NCI-H446 treated with DMSO at 0.1 percent for 48 hours (cell line): Measurements from ENCODE around the gene KIAA0319L.

Experiments used
- DNase-seq: peaks from one replicate; lab custom pipeline; 2025; lab: John Stamatoyannopoulos, UW

The KIAA0319L gene

DNA sequence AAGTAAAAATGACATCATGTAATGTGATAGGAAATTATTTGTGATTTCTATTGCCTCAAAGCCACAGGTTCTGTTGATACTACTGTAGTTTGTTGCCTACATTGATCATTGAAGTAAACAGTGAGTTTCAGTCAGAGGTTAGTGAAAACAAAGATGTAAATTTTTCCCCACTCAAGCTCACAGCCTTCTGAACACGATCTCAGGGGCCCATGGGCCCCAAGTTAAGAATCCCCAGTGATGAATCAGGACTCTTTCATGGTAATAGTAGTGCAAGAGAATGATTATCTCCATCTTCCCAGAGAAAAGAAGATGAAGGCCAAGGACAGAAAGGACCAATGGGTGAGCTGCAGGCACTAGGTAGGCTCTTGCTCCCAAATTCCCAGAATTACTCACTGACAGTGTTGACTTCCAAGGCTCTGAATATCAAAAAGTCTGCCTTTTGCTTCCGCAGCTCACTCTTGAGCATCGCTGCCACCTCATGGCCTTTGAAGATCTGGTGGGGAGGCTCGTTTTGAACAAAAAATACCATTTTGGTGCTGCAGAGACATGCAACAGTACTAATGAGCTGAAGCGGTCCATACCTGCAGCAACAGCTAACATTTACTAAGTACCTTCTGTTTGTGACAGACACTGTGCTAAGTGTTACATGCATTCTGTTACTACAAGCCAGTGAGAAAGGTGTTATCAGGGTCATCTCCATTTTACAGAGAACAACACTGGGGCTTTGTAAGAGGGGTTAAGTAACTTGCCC is 113.3 kb downstream of the KIAA0319L start:
- DNase-seq, result no peak

DNA sequence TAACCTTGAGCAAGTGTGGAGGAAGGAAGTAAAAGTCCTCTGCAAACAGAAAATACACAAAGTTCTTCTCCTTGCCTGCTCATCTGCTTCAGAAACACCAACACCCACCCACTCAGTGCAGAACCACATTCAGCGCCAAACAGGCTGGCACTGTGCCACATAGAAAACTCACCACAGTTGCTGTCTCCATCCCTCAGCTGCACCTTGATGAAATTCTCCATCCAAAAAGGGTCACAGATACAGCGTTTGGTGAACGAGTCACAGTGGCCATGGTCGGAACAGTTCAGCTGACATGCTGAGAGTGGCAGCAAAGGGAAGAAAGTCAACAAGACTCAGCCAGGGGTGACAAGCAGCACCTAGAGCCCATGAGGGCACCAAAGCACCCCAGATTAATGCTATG is 114.5 kb downstream of the KIAA0319L start:
- no peak for DNase-seq

DNA sequence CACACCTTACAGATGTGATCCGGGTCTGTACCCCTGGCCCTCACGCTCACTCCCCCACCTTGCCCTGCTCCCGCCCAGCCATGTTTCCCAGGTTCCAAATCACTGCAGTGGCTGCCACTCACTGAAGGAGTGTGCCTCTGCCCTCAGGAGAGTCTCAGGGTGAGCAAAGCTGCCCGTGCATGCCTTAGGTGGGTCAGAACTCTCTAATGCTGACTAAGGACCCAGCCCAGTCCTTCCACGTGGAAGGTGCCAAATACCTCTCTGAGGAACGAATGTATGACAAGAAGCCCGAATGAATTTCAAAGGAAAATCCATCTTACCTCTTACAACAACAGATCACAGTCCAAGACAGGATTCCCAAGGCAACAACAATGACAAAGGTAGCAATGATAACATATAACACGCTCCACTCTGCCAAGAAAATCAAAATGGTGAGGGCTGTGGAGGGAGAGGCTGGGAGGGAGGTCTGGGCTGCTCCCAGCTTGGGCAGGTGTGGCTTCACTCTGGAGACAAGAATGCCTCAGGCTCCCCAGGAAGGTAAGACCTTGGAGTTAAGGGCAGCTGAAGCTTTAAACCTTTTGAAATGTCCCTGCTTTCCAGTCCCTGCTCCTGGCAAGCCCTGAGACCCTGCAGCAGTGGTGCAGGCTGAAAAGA is 115.2 kb downstream of the KIAA0319L start:
- no peak for DNase-seq

DNA sequence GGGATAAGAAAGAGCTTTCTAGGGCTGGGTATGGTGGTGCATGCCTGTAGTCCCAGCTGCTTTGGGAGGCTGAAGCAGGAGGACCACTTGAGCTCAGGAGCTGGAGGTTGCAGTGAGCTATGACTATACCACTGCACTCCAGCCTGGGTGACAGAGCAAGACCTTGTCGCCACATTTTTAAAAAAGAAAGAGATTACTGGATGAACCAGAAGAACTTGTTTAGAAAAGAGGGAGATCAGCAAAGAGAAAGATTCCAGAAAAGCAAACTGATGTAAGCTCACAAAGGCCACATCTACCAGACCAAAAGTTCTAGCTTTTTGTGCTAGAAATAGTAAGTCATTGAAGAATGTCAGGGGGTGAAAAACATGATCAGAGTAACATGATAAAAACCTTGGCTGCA is 117.6 kb downstream of the KIAA0319L start:
- DNase-seq, result no peak

DNA sequence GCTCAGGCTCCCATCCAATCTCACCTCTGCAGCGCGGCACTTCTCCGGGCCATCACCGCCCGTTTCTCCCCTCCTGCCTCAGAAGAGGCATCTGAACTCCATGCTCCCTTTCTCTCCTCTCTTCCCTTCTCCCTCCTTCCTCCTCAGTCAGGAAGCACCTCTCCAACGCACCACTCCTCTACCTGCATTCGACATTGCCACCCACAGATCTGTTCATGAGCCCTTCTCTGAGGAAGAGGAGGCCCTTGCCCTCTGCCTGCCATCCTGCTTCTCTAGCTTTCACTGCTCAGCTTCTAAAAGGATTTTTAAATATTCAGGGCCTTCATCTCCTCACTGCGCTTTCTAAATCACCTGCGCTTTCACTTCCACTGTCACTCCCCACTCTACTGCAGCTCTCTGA is 120.0 kb downstream of the KIAA0319L start:
- DNase-seq, result no peak

DNA sequence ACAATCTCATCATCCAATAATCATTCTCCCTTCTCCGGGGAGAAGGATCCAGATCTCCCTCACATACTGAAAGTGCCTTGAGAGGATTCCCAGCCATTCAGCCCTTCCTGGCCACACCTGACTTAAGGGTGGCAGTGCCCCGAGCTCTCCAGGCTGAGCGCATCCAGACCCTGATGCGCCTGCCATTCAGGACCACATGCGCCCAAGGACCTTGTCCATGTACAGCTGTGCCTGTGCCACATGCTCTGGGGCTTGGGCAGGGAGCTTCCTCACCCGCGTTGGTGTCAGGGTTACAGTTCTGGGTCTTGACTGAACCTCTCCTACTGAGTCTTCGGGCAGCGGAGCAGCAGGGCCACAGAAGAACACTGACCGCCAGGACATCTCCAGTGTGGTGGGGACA is 121.1 kb downstream of the KIAA0319L start:
- no peak for DNase-seq

DNA sequence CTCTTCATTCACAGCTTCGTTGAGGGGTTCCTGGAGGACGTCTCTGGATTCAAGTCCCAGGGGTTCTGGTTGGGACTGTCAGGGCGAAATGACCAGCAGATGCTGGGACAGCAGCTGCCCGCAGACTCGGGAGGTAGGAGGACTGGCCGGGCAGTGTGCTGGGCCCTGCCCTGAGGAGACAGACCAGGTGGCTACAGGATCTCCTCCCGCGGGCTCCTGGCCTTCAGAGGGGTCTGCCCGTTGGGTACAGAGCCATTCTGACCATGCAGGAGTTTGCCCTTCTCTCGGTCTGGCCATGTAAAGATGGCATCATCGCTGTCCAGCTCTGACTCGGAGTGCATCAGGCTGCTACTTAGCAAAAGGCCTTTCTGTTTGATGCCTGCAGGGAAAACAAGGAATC is 122.5 kb downstream of the KIAA0319L start:
- DNase-seq, result no peak

DNA sequence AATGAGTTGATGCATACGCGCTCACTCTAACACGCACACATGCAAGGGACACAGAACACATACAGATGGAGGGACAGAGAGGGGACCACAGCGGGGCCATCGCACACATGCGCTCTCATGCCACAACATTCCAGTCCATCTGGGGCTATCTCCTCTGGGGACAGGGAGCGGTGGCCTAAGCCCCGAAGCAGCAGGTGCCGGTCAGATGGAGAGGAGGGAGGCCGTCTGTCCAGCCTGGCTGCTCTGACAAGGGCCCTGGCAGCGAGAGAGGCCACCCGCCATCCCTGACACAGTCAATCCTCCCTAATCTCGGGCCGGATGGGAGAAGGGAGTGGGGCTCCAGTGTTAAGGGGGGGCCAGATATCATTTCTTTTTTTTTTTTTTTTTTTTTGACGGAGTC is 123.5 kb downstream of the KIAA0319L start:
- DNase-seq, result no peak

DNA sequence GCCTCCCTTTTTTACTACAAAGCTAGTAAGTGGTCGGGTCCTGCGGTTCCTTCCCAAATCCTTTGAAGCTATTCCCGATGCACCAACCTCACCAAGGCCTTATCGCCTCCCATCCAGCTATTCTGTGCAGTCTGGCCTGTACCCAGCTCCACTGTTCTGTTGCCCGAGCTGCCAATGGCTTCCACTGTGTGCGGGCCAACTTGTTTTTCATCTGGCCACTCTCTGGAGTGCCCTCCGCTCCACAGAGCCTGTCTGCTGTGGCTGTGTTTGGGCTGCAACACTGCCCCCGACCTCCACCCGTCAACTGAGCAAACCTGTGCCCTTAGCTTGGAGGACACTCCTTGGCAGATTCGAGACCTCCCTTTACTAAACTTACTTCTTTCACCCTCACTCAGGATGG is 125.0 kb downstream of the KIAA0319L start:
- no peak for DNase-seq

DNA sequence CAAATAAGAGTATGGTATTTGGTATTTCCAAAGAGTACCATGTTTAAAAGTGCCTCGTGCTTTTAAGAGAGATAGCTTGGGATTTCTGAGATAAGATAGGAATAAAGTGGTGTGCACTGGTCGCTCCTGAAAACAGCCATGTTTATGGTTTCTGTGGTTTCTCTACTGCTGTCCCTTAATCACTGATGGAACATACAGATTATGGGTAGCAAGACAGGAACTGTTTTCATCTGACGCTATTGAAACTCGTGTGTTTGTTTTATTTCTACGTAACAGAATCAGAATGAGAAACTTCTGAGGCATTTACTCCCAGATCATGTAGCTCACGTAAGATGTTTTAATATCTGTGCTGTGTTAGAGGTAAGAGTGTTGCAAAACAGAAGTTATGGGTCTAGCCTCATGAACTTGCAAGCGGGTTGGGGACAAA is 126.0 kb downstream of the KIAA0319L start:
- no peak for DNase-seq

DNA sequence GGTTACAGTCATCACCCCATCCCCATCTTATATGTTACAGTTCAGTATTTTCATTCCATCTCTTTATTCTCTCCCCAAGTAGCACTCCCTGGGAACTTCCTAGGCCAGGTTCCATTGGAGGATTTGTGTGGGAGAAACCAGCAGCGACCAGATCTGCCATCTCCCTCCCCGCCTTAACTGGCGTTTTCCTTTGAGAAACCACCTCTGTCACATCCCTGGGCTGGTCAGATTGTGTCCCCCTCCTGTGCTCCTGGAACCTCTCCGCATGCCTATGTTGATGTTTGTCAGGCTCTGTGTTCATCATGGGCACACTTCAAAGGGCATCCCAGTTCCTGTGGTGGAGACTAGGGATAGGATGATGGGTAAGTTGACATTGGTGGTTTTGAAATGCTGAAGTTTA is 126.4 kb downstream of the KIAA0319L start:
- DNase-seq, result no peak

DNA sequence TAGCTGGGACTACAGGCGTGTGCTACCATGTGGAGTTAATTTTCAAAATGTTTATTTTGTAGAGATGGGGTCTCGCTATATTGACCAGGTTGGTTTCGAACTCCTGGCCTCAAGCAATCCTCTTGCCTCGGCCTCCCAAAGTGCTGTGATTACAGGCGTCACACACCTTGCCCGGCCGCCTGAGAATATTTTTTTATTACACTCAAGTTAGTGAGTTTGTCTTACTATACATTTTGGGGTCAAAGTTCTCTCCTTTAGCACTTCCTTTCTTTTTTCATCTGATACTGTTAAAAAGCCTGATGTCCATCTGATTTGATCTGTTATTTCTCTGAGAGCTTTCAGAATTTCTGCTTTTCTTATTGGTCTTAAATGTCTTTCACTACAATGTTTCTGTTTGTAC is 128.8 kb downstream of the KIAA0319L start:
- DNase-seq, result no peak

DNA sequence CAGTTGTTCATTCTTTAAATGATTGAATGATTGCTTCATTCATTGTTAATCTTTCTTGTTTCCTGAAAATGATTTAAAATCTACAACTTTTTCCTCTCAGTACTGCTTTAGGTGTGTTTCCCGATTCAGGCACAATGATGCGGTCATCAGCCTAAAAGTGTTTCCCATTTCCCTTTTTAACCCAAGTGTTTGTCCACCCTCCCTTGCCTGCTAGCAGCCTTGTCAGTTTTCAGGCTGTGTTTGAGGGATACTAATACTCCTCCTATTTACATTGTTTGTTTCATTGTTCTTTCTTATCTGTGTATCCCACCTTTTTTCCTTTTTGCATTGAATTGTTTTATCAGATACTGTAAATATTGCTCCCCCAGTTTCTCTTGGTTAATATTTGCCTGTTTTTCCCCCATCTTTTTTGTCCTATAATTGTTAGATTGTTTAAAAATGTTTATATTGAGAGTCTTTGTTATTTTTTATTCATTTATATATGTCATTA is 131.1 kb downstream of the KIAA0319L start:
- DNase-seq, result no peak

DNA sequence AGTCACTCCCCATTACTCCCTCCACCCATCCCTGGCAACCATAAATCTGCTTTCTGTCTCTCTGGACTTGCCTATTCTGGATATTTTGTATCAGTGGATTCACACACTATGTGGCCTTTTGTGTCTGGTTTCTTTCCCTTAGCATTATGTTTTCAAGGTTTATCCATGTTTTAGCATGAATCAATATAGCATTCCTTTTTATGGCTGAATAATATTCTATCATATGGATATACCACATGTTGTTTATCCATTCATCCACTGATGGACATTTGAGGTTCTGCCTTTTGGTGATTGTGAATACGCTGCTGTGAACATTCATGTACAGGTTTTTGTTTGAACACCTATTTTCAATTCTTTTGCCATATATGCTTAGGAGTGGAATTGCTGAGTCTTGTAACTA is 148.3 kb downstream of the KIAA0319L start:
- DNase-seq, result no peak

DNA sequence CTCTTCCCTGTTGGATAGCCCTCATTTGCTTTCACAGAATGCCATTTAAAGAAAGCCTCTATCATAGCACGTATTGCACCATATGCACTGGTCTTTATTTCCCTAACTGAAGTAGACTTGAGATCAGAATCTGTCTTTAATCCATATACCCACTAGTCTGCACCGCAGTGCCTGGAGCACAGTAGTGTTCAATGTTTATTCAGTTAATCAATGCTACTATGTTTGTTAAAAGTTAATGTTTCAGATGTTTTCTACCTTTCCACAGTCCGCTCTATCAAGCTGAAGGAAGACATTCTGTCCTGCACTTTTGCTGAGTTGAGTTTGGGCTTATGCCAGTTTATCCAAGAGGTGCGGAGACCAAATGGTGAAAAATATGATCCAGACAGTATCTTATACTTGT is 149.5 kb downstream of the KIAA0319L start:
- no peak for DNase-seq

DNA sequence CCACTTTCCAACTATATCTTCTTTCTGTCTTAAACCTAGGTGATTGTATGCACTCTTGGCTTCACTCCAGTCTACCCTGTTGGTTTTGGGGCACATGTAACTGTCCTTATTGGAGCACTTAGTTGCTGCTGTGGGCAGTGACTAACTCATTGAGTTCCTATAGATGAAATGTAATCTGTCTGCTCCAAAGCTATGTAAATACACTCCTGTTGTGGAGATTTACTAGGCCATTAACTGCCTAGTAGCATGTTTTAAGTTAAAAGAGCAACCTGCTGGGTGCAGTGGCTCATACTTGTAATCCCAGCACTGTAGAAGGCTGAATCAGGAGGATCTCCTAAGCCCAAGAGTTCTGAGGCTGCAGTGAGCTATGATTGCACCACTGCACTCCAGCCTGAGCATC is 151.1 kb downstream of the KIAA0319L start:
- DNase-seq, result no peak

DNA sequence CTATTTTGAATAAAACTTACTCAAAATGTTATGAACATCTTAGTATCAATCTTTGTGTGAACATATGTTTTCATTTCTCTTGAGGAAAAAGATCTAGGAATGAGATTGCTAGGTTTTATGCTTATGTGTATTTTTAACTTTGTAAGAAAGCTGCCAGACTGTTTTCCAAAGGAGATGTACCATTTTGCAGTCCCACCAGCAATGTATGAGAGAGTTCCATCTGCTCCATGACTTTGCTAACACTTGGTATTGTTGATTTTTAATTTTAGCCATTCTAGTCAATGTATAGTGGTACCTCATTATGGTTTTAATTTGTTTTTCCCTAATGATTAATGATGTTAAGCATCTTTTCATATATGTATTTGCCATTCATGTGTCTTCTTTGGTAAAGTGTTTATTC is 156.2 kb downstream of the KIAA0319L start:
- DNase-seq, result no peak

DNA sequence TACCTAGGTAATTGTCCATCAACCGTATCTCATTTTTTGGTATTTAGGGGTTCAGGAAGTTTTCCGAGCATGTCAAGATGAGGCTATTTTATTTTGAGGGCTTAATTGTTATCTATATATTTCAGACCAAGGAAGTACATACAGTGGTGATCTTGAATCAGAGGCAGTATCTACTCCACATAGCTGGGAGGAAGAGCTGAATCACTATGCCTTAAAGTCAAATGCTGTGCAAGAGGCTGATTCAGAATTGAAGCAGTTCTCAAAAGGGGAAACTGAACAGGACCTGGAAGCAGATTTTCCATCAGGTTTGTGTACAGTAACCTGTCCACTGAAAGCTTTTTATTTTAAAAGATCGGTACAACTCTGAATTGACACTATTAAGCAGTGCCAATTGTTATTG is 158.5 kb downstream of the KIAA0319L start:
- no peak for DNase-seq

DNA sequence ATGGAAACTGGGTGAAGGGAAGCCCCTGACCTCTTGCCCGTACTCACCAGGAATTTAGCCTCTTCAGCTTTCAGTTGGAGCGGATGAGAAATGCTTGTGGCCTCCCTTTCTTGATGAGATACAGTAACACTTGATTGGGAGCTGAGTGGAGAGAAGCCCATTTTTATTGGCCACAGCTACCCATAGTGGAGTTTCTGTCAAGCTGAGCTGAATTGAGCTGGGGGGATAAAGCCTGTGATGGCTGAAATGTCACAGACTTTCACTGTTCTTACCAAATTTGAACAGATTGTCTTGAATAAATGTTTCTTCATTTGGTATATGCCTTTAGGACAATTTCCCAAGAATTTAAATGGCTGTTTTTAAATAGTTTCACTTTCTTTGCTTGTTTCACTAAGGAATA is 162.8 kb downstream of the KIAA0319L start:
- no peak for DNase-seq

DNA sequence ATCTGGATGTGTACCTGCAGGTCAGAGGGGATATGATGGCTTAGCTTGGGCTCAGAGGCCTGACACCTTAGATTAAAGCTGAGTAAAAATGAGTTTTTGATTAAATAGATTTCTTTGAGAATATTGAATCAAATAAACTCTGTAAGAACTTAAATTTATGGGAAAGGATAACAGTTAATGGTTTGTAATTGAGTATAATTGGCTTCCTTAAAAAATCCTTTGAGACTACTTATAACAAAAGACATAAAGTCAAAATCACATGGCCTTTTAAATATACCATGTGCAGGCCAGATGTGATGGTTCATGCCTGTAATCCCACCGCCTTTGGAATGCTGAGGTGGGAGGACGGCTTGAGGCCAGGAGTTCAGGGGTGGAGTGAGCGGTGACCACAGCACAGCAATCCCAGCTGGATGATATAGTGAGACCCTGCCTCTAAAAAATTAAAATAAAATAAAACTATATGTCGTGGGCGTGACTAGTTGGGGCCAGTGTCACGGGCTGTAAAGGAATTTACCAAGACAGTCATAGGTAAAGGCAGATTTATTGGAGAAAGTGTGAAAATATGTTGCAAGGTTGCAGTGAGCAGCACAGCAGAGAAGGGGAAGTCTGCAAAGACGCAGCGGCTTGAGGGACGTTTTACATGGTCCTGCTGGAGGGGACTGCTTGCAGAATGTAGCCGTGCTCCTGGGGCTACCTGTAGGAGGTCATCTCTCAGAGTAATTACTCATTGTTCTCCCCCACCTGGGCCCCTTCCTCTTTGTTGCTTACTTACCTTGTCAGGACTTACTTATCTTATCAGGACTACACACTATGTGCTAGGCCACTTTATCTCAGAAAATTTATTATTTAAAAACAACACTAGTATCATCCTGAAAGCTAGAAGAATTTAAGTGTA is 166.4 kb downstream of the KIAA0319L start:
- DNase-seq, result no peak

DNA sequence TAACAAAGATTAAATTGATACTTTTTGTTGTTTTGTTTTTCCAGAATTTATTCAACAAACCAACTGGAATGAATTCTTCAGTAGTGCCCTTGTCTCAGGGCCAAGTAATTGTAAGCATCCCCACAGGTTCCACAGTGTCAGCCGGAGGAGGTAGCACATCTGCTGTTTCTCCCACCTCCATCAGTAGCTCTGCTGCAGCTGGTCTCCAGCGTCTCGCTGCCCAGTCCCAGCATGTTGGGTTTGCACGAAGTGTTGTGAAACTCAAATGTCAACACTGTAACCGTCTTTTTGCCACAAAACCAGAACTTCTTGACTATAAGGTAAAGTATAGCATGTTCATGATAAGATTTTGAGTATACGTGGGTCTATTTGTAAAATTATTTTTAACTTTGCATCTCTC is 170.2 kb downstream of the KIAA0319L start:
- no peak for DNase-seq

DNA sequence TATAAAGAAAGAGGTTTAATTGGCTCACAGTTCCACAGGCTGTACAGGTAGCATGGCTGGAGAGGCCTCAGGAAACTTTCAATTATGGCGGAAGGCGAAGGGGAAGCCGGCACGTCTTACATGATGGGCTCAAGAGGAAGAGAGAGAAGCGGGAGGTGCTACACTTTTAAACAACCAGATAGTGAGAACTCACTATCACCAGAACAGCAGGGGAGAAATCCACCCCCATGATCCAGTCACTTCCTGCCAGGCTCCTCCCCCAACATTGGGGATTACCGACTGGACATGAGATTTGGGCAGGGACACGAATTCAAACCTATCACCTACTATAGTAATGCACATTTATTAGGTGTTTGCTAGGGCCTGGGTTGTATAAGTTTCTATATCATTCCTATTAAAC is 170.9 kb downstream of the KIAA0319L start:
- no peak for DNase-seq
